ENCODE measurements around the gene SIRPB2.

- TF ChIP-seq KLF5 (IDR thresholded peaks at IDR 0.05; ENCODE audit: partially characterized antibody) (no peak), RAD21 (IDR thresholded peaks at IDR 0.05; ENCODE audit: insufficient read depth, low read depth, low read length) (no peak), EGR1 (IDR thresholded peaks at IDR 0.05; ENCODE audit: borderline replicate concordance in 1 of 2, low read depth in 2 of 2, low read length in 2 of 2) (no peak), TAF1 (IDR thresholded peaks at IDR 0.05; ENCODE audit: borderline replicate concordance, low read depth, low read length) (no peak), SP1 (IDR thresholded peaks at IDR 0.05; ENCODE audit: low read depth, low read length) (no peak), TCF12 (IDR thresholded peaks at IDR 0.05; ENCODE audit: low read depth, low read length) (no peak), STAT1 (conservative IDR thresholded peaks at IDR 0.05) (no peak), POLR2A (IDR thresholded peaks at IDR 0.05; ENCODE audit: low read depth, low read length) (no peak)
- TF ChIP-seq, protein P1, sequence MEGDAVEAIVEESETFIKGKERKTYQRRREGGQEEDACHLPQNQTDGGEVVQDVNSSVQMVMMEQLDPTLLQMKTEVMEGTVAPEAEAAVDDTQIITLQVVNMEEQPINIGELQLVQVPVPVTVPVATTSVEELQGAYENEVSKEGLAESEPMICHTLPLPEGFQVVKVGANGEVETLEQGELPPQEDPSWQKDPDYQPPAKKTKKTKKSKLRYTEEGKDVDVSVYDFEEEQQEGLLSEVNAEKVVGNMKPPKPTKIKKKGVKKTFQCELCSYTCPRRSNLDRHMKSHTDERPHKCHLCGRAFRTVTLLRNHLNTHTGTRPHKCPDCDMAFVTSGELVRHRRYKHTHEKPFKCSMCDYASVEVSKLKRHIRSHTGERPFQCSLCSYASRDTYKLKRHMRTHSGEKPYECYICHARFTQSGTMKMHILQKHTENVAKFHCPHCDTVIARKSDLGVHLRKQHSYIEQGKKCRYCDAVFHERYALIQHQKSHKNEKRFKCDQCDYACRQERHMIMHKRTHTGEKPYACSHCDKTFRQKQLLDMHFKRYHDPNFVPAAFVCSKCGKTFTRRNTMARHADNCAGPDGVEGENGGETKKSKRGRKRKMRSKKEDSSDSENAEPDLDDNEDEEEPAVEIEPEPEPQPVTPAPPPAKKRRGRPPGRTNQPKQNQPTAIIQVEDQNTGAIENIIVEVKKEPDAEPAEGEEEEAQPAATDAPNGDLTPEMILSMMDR (IDR thresholded peaks at IDR 0.05 in 2 of 3, conservative IDR thresholded peaks at IDR 0.05 in 1 of 3; ENCODE audit: control insufficient read depth in 2 of 3, extremely low read depth in 1 of 3, insufficient read depth in 1 of 3, low read depth in 3 of 3, low read length in 3 of 3): no peak
- TF ChIP-seq, protein P2, sequence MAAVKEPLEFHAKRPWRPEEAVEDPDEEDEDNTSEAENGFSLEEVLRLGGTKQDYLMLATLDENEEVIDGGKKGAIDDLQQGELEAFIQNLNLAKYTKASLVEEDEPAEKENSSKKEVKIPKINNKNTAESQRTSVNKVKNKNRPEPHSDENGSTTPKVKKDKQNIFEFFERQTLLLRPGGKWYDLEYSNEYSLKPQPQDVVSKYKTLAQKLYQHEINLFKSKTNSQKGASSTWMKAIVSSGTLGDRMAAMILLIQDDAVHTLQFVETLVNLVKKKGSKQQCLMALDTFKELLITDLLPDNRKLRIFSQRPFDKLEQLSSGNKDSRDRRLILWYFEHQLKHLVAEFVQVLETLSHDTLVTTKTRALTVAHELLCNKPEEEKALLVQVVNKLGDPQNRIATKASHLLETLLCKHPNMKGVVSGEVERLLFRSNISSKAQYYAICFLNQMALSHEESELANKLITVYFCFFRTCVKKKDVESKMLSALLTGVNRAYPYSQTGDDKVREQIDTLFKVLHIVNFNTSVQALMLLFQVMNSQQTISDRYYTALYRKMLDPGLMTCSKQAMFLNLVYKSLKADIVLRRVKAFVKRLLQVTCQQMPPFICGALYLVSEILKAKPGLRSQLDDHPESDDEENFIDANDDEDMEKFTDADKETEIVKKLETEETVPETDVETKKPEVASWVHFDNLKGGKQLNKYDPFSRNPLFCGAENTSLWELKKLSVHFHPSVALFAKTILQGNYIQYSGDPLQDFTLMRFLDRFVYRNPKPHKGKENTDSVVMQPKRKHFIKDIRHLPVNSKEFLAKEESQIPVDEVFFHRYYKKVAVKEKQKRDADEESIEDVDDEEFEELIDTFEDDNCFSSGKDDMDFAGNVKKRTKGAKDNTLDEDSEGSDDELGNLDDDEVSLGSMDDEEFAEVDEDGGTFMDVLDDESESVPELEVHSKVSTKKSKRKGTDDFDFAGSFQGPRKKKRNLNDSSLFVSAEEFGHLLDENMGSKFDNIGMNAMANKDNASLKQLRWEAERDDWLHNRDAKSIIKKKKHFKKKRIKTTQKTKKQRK (IDR thresholded peaks at IDR 0.05; ENCODE audit: low read depth, low read length): no peak
Observed at GRCh38 chr20:1472556-1473245, 18.5 kb downstream of the SIRPB2 start.

Measured in GM12878 (cell line).